Cardiac muscle cell (in vitro differentiated cells and primary cell): ENCODE data around the gene VASH2. TPM values are rescaled to one million over a fixed set of nuclear protein-coding genes. Genes with fewer than 3 reads are reported as not detected.

ENCODE experiments used
- DNase-seq, 2 donors: peaks; one replicate each; pipeline versions ENCODE4 v3.0.0 to v3.0.0-alpha.2; 2010 to 2017; ENCODE audit warnings: low read depth in 1 of 2, low spot score in 1 of 2
- H3K27ac ChIP-seq: fragments of 200-600 bp; sonication (generic); 2 replicates; pipeline ENCODE4 v1.5.1; 2016
- H3K27me3 ChIP-seq: fragments of 200-600 bp; sonication (generic); 2 replicates; pipeline ENCODE4 v1.6.0; 2016; ENCODE audit warnings: control low read depth
- H3K36me3 ChIP-seq: fragments of 200-600 bp; sonication (generic); 2 replicates; pipeline ENCODE4 v1.5.1; 2016; ENCODE audit warnings: control low read depth
- H3K4me1 ChIP-seq: fragments of 200-600 bp; sonication (generic); 2 replicates; pipeline ENCODE4 v1.8.1; 2017; ENCODE audit warnings: low read depth, mild to moderate bottlenecking, mixed run types
- H3K4me3 ChIP-seq: fragments of 200-600 bp; sonication (generic); 2 replicates; pipeline ENCODE4 v1.5.1; 2016; ENCODE audit warnings: mild to moderate bottlenecking
- H3K9me3 ChIP-seq: fragments of 200-600 bp; sonication (generic); 2 replicates; pipeline ENCODE4 v1.5.1; 2017; ENCODE audit warnings: low read depth, mild to moderate bottlenecking, control low read depth
- CTCF ChIP-seq: IDR thresholded peaks from 2 replicates; pipeline ENCODE4 v1.5.1; 2012; ENCODE audit warnings: low read depth, mild to moderate bottlenecking, low read length
- polyA plus RNA-seq: library from polyadenylated mRNA; unstranded; fragments of >200 nt; fragmentation: Nextera tagmentation; extraction: Ambion mirVana; gene quantifications from 2 replicates; pipeline ENCODE4 v1.2.1, GENCODE V29; 2016
- total RNA-seq: library from RNA; depleted of rRNA; stranded (reverse); fragments of >200 nt; gene quantifications from 2 replicates; pipeline ENCODE4 v1.2.3, GENCODE V29; 2016

The VASH2 gene
- total and polyA plus RNA-seq, 2 experiments from 2014 or later: 3.4 to 5.8 TPM

DNA sequence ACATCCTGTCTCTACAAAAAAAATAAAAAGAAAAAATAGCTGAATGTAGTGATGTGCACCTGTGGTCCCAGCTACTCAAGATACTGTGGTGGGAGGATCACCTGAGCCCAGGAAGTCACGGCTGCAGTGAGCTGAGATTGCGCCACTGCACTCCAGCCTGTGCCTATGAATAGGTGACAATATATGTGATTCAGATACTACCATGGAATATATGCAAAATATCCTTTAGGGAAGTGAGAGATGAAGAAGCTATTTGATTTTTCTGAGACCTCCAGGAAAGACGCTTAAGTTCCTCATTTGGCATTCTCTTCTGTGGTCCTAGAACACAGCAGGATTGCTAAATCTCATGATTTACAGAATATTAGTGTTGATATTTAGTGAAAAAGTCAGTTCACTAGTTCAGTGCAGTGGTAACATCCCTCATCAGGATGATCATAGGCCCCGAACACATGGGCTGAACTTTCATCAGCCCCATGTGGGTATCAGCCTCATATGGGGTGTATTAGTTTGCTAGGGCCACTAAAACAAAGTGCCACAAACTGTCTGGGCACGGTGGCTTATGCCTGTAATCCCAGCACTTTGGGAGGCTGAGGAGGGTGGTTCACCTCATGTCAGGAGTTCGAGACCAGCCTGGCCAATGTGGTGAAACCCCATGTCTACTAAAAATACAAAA lies 6.0 kb upstream of the VASH2 start:
- no peaks in the 10 kb centered on the region for H3K36me3 ChIP-seq
- no peak for DNase-seq
- H3K4me1 ChIP-seq: no peaks in the 10 kb centered on the region
- no peaks in the 10 kb centered on the region for H3K27me3 ChIP-seq
- no peaks in the 10 kb centered on the region for H3K9me3 ChIP-seq
- H3K4me3 ChIP-seq: no peak overlapping the region
- no peak overlapping the region for H3K27ac ChIP-seq
- no peak for TF ChIP-seq CTCF

- Histone ChIP-seq H3K27ac (no peak overlapping the region), H3K36me3 (no peaks in the 10 kb centered on the region), H3K4me1 (no peaks in the 10 kb centered on the region), H3K9me3 (no peaks in the 10 kb centered on the region), H3K4me3 (no peak overlapping the region), H3K27me3 (no peaks in the 10 kb centered on the region)
- DNase-seq: no peak
- TF ChIP-seq CTCF: no peak
These were observed 5.3 kb upstream of the VASH2 start for GRCh38 chr1:212945056-212945455.

DNA sequence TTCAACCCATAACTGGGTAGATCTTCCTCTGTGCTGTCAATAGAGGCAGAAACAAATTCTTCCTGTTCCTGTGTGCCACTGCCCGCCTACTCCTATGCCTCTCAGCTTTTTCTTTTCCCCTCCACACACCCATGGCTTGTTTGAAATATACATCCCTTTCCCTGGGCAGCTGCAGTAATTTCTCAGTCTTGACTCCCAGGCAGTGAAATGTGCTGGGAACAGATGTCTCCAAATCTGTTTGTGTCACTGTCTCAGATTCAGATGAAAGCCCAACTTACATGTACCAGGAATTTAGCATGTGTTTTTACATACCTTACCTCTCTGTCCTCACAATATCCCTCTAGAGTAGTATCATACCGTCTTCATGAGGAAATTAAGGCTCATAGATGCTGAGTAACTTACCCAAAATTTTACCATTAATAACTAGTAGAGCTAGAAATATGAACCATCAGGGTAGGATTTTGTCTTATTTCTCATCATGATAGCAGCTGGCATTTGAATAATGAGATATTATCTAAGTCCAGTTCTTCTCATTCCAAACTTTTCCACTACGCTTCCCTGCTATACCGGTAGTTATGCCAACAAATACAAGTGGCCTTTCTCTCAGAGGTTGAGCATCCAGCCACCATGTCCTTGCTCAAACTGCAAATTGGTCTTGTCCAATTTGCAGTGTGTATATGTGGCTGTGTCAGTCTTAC lies 4.7 kb upstream of the VASH2 start:
- no peaks in the 10 kb centered on the region for H3K9me3 ChIP-seq
- no peak for TF ChIP-seq CTCF
- H3K27me3 ChIP-seq: no peaks in the 10 kb centered on the region
- no peaks in the 10 kb centered on the region for H3K4me1 ChIP-seq
- no peak overlapping the region for H3K27ac ChIP-seq
- DNase-seq: no peak
- H3K4me3 ChIP-seq: no peak overlapping the region
- H3K36me3 ChIP-seq: no peaks in the 10 kb centered on the region

GRCh38 chr1:212946872-212947271 lies 3.5 kb upstream of the VASH2 start:
- Histone ChIP-seq H3K9me3 (no peaks in the 10 kb centered on the region), H3K4me1 (no peaks in the 10 kb centered on the region), H3K27ac (no peak overlapping the region), H3K36me3 (no peaks in the 10 kb centered on the region), H3K27me3 (peaks cover 8% of the 10 kb centered on the region), H3K4me3 (no peak overlapping the region)
- DNase-seq: no peak
- TF ChIP-seq CTCF: no peak

GRCh38 chr1:212949771-212950170 lies 570 bp upstream of the VASH2 start:
- Histone ChIP-seq H3K9me3 (no peaks in the 10 kb centered on the region), H3K27ac (no peak overlapping the region), H3K27me3 (peaks cover 9% of the 10 kb centered on the region), H3K4me3 (peak overlapping the region; percentile 52), H3K4me1 (no peaks in the 10 kb centered on the region), H3K36me3 (no peaks in the 10 kb centered on the region)
- no peak for TF ChIP-seq CTCF
- no peak for DNase-seq
